Stimulated activated CD4-positive, alpha-beta T cell treated with anti-CD3 and anti-CD28 coated beads, Interleukin-12 subunit alpha, Interleukin-12 subunit beta, amount 100 ng/mL, for 4 hours (primary cell): ENCODE data around the gene SYNE3.

ENCODE experiments used
- DNase-seq: peaks from one replicate; pipeline ENCODE4 v3.0.0-alpha.2; 2020

Gene SYNE3, protein sequence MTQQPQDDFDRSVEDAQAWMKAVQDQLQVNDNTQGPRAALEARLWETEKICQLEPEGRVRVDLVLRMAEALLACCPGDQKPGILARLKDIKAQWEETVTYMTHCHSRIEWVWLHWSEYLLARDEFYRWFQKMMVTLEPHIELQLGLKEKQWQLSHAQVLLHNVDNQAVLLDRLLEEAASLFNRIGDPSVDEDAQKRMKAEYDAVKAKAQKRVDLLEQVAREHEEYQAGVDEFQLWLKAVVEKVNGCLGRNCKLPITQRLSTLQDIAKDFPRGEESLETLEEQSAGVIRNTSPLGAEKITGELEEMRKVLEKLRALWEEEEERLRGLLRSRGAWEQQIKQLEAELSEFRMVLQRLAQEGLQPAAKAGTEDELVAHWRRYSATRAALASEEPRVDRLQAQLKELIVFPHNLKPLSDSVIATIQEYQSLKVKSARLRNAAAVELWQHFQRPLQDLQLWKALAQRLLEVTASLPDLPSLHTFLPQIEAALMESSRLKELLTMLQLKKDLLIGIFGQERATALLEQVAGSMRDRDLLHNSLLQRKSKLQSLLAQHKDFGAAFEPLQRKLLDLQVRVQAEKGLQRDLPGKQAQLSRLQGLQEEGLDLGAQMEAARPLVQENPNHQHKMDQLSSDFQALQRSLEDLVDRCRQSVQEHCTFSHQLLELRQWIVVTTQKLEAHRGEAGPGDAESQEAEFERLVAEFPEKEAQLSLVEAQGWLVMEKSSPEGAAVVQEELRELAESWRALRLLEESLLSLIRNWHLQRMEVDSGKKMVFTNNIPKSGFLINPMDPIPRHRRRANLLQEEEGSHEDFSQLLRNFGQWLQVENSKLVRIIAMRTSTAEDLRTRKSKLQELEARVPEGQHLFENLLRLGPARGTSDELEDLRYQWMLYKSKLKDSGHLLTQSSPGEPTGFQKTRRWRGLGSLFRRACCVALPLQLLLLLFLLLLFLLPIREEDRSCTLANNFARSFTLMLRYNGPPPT

DNA sequence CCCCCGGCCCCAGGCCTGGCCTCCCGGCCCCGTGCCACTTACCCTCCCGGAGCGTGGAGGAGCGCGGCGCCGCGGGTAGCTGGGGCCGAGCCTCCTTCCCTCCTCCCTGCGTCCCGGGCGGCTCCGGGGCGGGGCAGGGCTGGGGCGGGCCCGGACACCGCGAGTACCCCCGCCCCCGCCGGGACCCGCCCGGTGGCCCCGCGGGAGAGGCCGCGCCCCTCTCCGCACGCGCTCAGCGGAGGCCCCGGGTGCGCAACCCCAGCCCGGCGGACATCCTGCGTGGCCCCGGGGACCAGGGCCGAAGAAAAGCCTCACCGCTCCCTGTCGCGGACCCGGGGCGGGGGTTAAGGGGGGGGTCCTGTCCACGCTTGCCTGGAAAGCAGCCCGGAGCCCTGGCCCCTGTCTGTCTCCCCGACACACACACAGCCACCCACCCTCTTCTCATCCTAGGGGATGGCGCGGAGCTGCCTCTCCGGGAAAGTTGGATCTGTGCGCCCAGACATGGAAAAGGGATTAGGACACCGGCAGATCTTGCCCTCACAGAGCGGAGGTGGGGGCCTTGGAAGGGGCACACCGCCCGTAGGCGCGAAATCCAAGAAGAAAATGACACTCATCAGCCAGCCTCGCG is at the start of gene SYNE3:
SYNE3 (minus strand) TSS at position 97 of the 628 bp plus-strand sequence. CDS start 40,829 bp downstream, outside the sequence.
- DNase-seq = peak; percentile 45

DNA sequence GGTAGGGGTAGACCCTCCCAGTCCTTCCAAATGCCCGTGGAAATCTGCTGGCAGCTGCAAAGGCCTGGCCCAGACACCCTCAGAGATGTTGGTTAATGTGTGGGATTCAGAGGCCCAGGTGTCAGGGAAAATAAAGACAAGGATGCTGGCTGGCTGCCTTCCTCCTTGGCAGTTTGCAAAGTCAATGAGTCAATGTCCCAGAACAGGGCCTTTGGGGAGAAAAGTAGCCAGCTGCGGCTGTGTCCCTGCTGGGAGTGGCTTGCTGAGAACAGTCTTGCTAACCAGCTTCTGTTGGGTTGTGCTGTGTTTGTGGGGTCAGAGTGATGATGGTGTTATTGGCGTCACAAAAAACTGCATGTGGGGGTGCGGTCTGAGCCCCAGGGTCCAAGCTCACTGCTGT is 47.6 kb upstream of the SYNE3 start:
- DNase-seq = no peak

DNA sequence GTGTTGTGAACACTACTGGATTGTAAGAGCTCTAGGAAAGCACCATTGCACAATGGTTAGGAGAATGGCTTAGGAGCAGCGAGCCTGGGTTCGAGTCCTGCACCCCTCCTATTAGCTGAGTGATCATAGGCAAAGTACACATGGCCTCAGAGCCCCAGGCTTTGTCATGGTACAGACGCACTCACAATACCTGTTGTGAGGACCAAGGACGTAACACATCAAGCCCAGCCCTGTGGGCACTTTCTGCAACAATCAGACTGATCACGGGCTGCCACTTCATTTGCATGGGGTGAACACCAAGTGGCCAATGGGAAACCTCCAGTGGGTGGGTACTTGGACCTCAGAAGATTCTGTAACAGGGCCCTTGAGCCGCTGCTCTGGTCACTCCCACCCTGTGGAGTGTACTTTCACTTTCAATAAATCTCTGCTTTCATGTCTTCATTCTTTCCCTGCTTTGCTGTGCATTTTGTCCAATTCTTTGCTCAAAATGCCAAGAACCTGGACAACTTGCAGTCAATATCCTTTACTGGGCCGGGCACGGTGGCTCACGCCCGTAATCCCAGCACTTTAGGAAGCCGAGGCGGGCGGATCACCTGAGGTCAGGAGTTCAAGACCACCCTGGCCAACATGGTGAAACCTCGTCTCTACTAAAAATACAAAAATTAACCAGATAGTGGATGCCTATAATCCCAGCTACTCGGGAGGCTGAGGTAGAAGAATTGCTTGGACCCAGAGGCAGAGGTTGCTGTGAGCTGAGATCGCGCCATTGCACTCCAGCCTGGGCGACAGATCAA is 46.6 kb upstream of the SYNE3 start:
- no peak for DNase-seq

DNA sequence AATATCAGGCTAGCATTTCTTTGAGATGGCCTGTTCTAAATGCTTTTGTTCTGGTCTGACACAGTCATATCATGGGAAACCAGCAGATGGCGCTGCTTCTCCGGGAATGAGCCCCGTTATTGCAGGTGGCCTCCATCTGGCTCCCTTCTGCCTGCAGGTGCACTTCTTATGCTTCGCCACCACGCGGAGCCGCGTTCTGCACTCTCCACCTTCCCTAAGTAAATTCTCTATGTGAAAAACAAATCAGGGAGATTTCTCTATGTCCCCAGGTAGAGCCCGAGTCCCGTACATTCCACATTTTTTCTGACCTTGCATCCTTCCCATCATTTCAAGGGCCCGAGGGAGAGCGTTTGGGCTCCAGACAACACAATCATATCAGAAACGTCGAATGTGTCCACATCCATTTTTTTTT is 44.6 kb upstream of the SYNE3 start:
- peak; percentile 89 for DNase-seq

DNA sequence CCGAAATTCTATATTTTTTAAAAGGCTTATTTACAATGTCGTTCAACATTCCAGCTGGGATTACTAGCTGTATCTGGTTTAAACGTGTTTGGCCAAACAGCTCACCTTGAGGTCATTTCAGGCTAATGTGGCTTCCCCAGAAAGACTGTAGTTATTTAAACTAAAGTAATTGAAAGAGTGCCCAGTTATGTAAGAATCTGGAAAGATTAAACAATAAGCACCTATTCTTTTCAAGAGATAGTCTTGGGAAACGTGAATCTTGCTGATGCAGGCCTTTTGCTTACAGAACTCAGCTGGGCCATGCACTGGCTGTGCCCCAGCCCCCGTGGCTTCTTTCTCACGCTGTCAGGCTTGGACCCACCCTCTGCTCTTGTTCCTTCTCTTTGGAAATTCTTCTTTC is 42.8 kb upstream of the SYNE3 start:
- no peak for DNase-seq

DNA sequence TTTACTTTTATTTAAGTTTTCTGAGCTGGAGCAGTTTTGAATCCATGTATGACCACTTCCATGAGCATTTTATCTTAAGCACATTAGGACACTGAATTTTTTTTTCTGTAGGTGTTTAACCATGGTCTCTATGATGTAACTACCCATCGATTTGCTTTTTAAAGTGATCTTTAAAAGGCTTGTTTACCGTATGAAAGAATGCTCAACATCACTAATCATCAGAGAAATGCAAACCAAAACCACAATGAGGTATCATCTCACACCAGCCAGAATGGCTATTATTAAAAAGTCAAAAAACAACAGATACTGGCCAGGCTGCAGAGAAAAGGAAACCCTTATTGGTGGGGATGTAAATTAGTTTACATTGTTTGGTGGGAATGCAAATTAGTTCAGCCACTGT is 41.4 kb upstream of the SYNE3 start:
- no peak for DNase-seq

DNA sequence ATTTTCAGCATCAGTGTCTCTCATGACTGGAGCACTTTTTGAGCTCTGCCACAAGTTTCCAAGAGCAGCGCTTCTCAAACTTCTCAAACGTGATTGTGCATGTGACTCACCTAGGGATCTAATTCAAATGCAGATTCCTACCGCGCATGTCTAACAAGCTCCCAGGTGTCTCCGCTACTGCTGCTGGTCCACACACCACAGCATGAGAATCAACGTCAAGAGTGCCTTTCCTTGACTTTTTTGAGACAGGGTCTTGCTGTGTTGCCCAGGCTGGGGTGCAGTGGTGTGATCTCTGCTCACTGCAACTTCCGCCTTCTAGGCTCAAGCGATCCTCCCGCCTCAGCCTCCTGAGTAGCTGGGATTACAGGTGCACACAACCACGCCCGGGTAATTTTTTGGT is 40.8 kb upstream of the SYNE3 start:
- DNase-seq = no peak

DNA sequence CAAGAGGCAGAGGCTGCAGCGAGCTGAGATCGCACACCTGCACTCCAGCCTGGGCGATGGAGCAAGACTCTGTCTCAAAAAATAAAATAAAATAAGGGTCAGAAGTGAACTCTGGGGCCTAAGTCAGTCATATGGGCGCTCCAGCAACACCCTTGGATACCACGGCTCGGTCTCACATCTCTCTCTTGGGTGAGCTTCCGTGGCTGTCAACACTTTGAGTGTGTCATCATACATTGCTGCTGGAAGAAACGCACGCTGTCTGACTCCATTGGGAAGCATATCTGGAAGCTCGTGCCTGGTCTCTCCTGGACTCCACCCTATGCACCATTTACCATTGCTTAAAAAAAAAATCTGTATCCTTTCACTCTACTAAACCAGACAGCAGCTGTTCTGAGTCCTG is 38.6 kb upstream of the SYNE3 start:
- DNase-seq = no peak

DNA sequence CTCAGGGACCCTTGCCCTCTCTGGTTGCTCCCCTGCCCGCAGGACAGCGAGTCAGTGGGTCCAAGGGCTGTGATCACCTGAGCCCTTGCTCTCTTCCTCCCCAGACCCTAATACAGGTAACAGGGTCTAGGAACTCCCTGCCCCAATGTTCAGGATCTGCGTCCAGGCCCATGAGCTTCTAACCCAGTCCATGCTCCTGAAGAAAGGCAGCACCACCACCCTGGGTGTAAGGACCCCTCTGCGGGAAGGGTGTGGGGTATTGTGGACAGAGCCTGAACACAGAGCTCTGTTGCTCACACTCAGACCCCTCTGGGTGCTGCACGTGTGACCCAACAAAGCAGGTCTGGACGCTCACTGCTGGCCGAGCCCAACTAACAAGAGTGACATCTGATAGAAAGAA is 36.7 kb upstream of the SYNE3 start:
- DNase-seq = no peak

DNA sequence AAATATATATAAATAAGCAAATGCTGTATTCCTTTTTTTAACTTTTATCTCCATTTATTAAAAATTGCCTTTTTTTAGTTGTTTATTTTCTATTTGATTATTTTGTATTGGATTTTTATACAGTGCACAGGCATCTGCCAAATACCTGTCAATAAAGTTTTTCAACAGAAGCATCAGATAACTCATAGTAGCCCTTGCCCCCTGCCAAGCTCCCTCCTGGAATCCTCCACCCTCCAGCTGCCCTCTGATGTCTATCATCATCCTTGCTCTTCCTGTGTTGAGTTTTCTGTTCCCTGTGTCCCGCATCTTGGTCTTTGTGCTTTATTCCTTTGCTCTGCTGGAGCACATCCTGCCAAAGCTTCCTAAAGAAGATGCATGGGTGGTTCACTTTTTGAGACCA is 35.0 kb upstream of the SYNE3 start:
- no peak for DNase-seq

DNA sequence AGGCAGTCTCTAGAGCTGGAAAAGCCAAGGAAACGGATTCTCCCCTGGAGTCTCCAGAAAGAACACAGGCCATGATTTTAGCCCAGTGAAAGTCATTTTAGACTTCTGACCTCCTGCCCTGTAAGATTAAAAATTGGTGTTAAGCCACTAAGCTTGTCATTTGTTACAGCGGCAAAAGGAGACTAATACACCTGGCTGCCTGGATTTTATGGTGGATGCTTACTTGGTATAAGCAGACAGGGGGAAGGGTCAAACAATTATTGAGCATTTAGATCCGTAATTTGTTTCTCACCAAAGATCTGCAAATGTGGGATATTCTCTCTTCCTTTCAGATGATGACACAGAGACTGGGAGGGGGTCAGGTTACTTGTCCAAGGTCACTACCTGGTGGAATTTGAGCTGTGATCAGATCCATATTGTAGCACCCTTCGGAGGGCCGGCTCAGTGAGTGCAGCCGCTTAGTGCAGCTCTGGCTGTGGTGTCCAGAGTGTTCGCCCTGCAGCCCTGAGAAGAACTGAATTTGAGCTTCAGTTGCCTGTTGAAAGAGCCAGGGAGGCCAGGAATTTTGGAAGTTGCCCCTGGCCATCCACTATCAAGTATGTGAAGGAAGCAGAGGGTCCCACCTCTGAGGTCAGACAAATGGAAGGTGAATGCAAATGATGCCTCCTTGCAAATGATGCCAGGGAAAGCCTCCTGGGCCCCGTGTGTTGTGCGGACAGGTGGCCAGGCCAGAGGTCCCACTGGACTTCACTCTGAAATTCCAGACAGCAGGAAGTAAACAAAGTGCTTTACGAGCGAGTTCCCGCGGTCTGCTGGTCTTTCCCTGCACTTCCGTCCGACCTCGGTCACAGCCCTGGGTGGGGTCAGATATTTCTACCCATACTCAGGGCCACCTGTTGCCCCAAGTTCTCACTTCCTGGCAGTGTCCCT is 33.5 kb upstream of the SYNE3 start:
- DNase-seq = no peak

DNA sequence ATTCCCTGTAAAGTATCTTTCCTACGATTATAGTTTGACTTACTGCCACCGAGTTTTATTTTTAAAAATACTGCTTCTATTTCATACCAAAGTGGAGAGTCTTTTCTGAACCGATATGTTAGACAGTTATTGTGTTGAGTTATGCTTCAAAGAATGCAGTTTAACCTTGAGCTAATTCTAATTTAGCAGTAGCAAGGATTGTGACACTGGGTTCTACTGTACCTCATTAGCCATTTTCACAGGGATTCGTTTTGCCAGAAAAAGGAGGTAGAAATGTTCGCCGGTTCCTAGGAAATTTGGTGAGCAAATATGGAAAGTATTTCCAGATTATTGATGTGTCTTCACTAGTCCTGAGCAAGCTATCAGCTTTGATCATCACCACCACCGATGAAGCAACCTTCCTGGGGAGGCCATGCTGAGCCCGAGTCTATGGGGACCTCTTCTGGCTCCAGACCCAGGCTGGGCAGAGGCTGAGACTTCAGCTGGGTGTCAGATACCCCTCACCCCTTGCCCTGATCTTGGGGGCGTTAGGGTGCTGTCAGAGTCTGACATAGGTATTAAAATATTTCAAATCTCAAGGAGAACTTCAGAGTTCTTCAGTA is 32.0 kb upstream of the SYNE3 start:
- DNase-seq = no peak

DNA sequence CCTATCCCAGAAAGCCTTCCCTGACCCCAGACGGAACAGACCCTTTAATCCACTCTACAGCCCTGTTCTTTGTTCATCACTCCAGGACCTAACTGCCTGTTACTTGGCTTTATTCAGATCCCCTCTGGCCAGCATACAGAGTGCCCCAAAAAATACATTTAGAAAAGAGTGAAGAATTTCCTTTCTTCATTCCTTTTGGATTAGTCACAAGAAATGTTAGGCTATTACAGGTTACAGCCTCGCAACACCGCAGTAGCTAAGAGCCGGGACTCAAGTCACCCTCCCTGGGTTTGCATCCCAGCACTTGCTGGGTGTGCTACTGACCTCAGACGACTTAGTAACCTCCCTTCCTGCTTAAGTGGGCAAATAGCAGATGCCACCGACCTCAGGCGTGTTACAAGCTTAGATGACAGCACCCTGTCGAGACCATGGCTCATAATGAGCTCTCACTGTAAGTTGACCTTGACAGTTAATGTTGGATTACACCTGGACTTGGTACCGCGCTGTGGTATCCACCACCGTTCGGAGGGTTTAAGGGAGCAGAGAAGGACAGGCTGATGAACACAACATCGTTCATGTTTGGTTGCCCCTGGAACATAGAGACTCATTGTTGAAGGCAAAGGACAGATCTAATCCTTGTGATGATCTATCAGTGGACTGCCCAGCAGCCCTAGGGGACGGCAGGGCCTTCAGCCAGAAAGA is 31.3 kb upstream of the SYNE3 start:
- no peak for DNase-seq

DNA sequence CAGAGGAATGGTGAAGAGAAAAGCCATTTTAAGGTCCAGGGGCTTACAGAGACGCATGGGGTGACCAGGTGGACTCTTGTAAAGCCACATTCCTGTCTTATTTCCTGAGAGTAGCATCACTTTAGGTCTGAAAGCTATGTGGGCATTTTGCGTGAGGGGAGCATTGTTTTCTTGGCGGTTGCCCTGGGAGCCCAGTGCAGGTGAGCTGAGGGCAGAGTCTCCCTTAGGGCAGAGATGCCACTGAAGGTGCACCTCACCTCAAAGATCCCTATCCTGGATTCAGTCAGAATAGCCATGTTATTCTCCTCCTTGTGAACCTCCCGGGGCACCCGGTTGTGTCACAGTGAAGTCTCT is 30.8 kb upstream of the SYNE3 start:
- no peak for DNase-seq

DNA sequence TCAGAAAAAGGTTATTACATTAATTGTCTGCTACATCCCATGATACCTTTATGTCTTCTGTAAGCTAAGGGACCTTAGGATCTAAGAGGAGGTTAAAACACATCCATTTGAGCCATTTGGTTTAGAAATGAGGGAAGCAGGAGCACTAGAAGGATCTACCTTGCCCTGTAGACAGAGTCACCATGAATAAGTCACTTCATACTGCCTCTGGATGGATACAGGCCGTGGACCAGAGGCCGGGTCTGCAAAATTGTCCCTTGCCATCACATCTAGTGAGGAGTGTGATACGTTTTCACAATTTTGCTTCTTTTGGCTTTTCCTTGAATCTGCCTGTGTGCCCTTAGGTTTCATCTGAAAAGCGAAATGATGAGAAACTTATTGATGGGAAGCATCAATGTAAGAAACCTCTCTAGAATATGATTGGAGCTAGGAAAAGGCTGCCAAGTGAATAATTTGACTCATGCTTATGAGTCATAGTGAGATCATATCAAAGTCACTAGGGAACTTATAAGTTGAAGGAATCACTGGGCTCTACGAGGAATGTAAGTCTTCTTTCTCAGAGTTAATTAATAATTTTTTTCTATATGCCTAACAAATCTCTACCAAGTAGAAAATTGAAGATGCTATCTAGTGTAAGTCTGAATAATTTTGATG is 29.2 kb upstream of the SYNE3 start:
- no peak for DNase-seq

DNA sequence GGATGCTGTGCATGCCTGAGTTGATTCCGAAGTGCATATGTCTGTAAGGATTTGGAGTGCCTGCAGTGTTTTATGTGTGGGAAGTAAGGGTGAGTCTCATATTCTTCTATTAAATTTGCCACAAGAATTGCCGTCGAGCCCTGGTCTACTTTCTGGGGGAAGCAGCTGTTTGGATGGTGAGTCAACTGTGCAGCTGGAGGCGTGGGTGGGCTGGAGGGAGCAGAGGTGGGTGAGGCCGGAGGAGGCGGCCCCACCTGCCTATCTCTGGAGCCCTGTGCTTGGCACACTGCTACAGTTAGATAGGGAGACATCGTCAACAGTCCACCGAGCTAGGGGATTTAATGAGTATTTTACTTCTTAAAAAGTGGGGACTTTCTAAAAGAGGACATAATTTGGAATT is 28.1 kb upstream of the SYNE3 start:
- DNase-seq = no peak

DNA sequence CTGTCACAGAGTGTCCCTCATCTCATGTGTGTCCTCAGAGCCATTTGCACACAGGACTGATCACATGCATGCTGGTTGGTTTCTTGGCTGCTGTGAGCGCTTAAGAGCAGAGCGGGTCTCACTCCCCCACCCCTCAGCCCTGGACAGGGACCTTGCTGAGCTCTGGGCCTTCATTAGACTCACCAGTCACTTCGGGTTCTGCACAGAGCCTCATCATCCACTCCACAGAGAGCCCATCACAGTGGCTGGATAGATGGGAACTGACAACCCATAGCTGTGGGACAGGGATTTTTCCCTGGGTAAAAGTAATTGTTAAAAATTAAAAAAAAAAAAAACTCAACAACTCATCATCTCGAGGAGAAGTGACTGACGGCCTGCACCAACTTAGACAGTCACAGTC is 26.6 kb upstream of the SYNE3 start:
- DNase-seq = no peak

DNA sequence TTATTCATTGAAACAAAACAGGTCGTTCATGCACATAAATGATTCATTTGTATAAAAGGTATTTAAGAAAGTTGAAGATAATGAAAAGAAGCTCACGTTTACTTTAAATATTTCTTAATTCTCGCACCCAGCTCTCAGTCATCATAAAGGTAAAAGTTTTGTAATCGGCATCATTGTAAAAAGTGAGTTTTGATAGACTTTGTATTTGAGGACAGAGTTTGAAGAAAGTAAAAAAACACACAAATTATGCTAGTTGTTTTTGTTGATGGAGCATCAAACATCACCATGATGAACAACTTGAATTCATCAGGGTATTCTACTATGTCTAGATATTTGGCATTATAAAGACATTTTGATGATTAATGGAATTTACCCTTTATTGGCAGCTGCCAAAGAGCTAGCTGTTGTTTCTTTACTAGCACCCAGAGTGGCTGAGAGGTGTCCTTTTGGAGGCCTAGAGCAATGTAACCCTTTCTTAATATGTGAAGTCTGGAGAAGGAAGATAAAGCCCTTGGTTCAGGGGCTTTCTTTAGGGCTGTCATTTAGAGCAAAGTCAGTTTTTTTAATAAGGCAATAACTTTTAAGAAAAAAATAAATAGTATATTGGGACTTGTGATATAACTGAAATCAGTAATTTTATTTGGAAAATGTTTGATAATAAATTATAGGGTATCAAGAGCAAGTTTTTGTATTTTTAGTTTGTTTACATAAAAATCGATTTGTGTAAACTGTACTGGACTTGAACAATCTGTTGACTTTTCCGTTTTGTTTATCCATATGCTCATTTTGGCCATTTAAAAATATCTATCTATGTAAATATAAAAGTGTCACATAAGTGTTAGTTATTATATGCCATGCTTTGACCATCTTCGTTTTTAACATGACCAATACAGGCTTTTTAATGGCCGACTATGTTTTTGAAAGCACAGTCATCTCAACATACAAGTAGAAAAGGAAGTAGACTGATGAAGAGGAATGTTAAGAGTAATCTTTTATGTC is 25.8 kb upstream of the SYNE3 start:
- no peak for DNase-seq

DNA sequence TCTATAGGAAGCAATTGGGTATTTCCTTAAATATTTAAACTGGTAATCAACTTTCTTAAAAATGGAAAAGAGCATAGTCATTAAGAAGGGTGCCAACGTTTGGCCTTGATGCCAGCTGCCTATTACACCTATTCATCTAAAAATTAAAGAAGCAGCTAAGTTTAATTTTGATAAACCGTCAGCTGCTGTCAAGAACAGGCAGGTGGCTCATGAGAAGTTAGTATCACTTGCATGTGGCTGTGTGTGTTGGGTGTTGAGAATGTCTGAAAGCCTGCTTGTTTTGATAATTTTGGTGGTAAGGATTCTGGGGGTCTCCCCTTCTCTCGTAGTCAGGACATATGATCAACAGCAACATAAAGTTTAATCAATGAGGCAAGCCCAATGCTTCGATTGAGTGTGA is 24.9 kb upstream of the SYNE3 start:
- no peak for DNase-seq
